SK-N-SH (cell line): ENCODE results near the gene TNS4. TPM values are rescaled to one million over a fixed set of nuclear protein-coding genes. Genes with fewer than 3 reads are reported as not detected.

Experiments
- CTCF ChIA-PET: fragments of 300-600, 350-600 bp; formaldehyde crosslinking; extraction: SDS; loops from one replicate; lab custom pipeline; 2021; lab: Yijun Ruan, JAX
- POLR2A ChIA-PET: fragments of 350-600 bp; sonication (Branson Sonifier 250); formaldehyde crosslinking; extraction: SDS; loops from one replicate; lab custom pipeline; 2020; ENCODE audit warnings: antibody characterized with exemption, inconsistent platforms; lab: Yijun Ruan, JAX
- DNase-seq: peaks from one replicate; pipeline ENCODE4 v3.0.0; 2012
- H2AFZ ChIP-seq: fragments of 200-600 bp; sonication (generic); 2 replicates; pipeline ENCODE4 v1.8.1; 2016; ENCODE audit warnings: antibody characterized with exemption, mild to moderate bottlenecking, low read depth
- H3F3A ChIP-seq: fragments of 200-600 bp; sonication (generic); replicated peaks from 2 replicates; pipeline ENCODE3; 2016; ENCODE audit warnings: antibody characterized with exemption, mild to moderate bottlenecking; ENCODE audit not compliant: insufficient read depth
- H3K27ac ChIP-seq, 2 experiments: fragments of 200-500 bp in 1 of 2; fragments of 200-600 bp in 1 of 2; sonication (Bioruptor generic) in 1 of 2; sonication (generic), shearing (Covaris generic) in 1 of 2; 2 replicates each; pipeline versions ENCODE4 v1.5.1 to v1.6.1; 2014 to 2016; ENCODE audit warnings: low read depth in 2 of 2, inconsistent platforms in 1 of 2, low read length in 1 of 2, mild to moderate bottlenecking in 1 of 2, mixed read lengths in 1 of 2
- H3K27me3 ChIP-seq: fragments of 200-600 bp; sonication (generic), shearing (Covaris generic); 2 replicates; pipeline ENCODE4 v1.6.1; 2016; ENCODE audit warnings: mixed run types; ENCODE audit not compliant: insufficient read depth
- H3K36me3 ChIP-seq, 2 experiments: fragments of 200-500 bp in 1 of 2; fragments of 200-600 bp in 1 of 2; sonication (Bioruptor generic) in 1 of 2; sonication (generic) in 1 of 2; replicated peaks in 1 of 2; 2 replicates each; pipeline versions ENCODE3 to v1.5.1; 2014 to 2016; ENCODE audit warnings: low read length in 1 of 2, mild to moderate bottlenecking in 1 of 2; ENCODE audit not compliant: insufficient read depth in 2 of 2, control insufficient read depth in 1 of 2
- H3K4me1 ChIP-seq, 2 experiments: fragments of 200-500 bp in 1 of 2; fragments of 200-600 bp in 1 of 2; sonication (Bioruptor generic) in 1 of 2; sonication (generic), shearing (Covaris generic) in 1 of 2; 2 replicates each; pipeline versions ENCODE4 v1.5.1 to v1.6.1; 2014 to 2016; ENCODE audit warnings: low read depth in 1 of 2, low read length in 1 of 2, mixed run types in 1 of 2; ENCODE audit not compliant: insufficient read depth in 2 of 2, control insufficient read depth in 1 of 2
- H3K4me2 ChIP-seq: fragments of 200-600 bp; sonication (generic), shearing (Covaris generic); 2 replicates; pipeline ENCODE4 v1.6.1; 2017; ENCODE audit warnings: mixed run types
- H3K4me3 ChIP-seq, 2 experiments: fragments of 200-500 bp in 1 of 2; fragments of 200-600 bp in 1 of 2; sonication (Bioruptor generic) in 1 of 2; sonication (generic), shearing (Covaris generic) in 1 of 2; 2 replicates each; pipeline versions ENCODE4 v1.5.1 to v1.8.1; 2014 to 2016; ENCODE audit warnings: low read depth in 2 of 2, inconsistent platforms in 1 of 2, low read length in 1 of 2, mild to moderate bottlenecking in 1 of 2, mixed read lengths in 1 of 2, moderate library complexity in 1 of 2
- H3K79me2 ChIP-seq: fragments of 200-600 bp; sonication (generic); 2 replicates; pipeline ENCODE4 v1.8.1; 2017; ENCODE audit warnings: mild to moderate bottlenecking; ENCODE audit not compliant: insufficient read depth
- H3K9ac ChIP-seq: fragments of 200-600 bp; sonication (generic); 2 replicates; pipeline ENCODE4 v1.6.1; 2017; ENCODE audit warnings: mixed run types
- H3K9me2 ChIP-seq: fragments of 200-600 bp; sonication (generic); 2 replicates; pipeline ENCODE4 v1.6.1; 2017; ENCODE audit warnings: mixed run types
- H3K9me3 ChIP-seq: fragments of 200-600 bp; sonication (generic); 2 replicates; pipeline ENCODE4 v1.6.1; 2017; ENCODE audit warnings: mixed run types, mild to moderate bottlenecking, moderate library complexity
- H4K20me1 ChIP-seq: fragments of 200-600 bp; sonication (generic); 2 replicates; pipeline ENCODE4 v1.6.1; 2017; ENCODE audit warnings: mild to moderate bottlenecking, mixed run types; ENCODE audit not compliant: insufficient read depth
- CHD2 ChIP-seq: fragments of 150-350 bp; IDR thresholded peaks from 2 replicates; pipeline ENCODE4 v1.6.1; 2018; ENCODE audit warnings: low read length; ENCODE audit not compliant: partially characterized antibody
- CTCF ChIP-seq: fragments of 200-600 bp; sonication (generic); IDR thresholded peaks from 2 replicates; pipeline ENCODE4 v1.6.1; 2017; ENCODE audit warnings: antibody characterized with exemption, mild to moderate bottlenecking, moderate library complexity
- EP300 ChIP-seq, 2 experiments: IDR thresholded peaks; 2 replicates each; pipeline versions ENCODE4 v1.4.0 to v1.6.1; 2012; ENCODE audit warnings: borderline replicate concordance in 1 of 2, low read depth in 1 of 2, low read length in 1 of 2
- EZH2phosphoT487 ChIP-seq: fragments of 200-600 bp; sonication (generic); IDR thresholded peaks from 2 replicates; pipeline ENCODE4 v1.6.1; 2017; ENCODE audit warnings: low read depth, mixed run types, mild to moderate bottlenecking, antibody characterized with exemption, moderate library complexity, borderline replicate concordance
- GABPA ChIP-seq: IDR thresholded peaks from 2 replicates; pipeline ENCODE4 v1.4.0; 2012; ENCODE audit warnings: low read depth, mild to moderate bottlenecking
- JUND ChIP-seq: IDR thresholded peaks from 2 replicates; pipeline ENCODE4 v1.4.0; 2012
- MAX ChIP-seq: IDR thresholded peaks from 2 replicates; pipeline ENCODE4 v1.4.0; 2012; ENCODE audit warnings: low read depth
- NRF1 ChIP-seq: IDR thresholded peaks from 2 replicates; pipeline ENCODE4 v1.6.1; 2012; ENCODE audit warnings: low read depth, mild to moderate bottlenecking, low read length
- POLR2AphosphoS5 ChIP-seq: IDR thresholded peaks from 2 replicates; pipeline ENCODE4 v1.6.1; 2012; ENCODE audit warnings: low read depth, low read length
- RFX5 ChIP-seq: IDR thresholded peaks from 2 replicates; pipeline ENCODE4 v1.6.1; 2012; ENCODE audit warnings: mild to moderate bottlenecking, improper control_type of control experiment, low read length
- RXRA ChIP-seq: IDR thresholded peaks from 2 replicates; pipeline ENCODE4 v1.4.0; 2012; ENCODE audit warnings: low read depth, mild to moderate bottlenecking, borderline replicate concordance
- TCF12 ChIP-seq: IDR thresholded peaks from 2 replicates; pipeline ENCODE4 v1.4.0; 2012
- YY1 ChIP-seq: IDR thresholded peaks from 2 replicates; pipeline ENCODE4 v1.4.0; 2012; ENCODE audit warnings: low read depth, mild to moderate bottlenecking
- ZBTB33 ChIP-seq: IDR thresholded peaks from 2 replicates; pipeline ENCODE4 v1.4.0; 2012; ENCODE audit warnings: low read depth, borderline replicate concordance
- WGBS: methylation state at CpG from one replicate; pipeline ENCODE4 v1.1.6; 2017; ENCODE audit warnings: low lambda C conversion rate; 5-methylcytosine and 5-hydroxymethylcytosine counted together
- polyA plus RNA-seq, 3 experiments: library from polyadenylated mRNA; depleted of rRNA; stranded (reverse); fragments of >200 nt; gene quantifications; 2 replicates each; pipeline ENCODE4 v1.2.3, GENCODE V29; 2012

Gene TNS4
- polyA plus RNA-seq, 1 of the 3 experiments (the other 2 are of a cell fraction) = not detected

GRCh38 chr17:40514013-40514875 is 12.8 kb upstream of the TNS4 start:
- Histone ChIP-seq H3K27ac (no peak overlapping the region), H3F3A (peaks cover 22% of the 10 kb centered on the region), H3K9ac (no peak overlapping the region), H3K36me3 (no peaks in the 10 kb centered on the region), H2AFZ (no peak overlapping the region), H3K4me1 (peaks cover 14 to 35% of the 10 kb centered on the region in 2 experiments; a peak in 3 of 4 replicates), H3K9me2 (no peaks in the 10 kb centered on the region), H3K27me3 (no peaks in the 10 kb centered on the region), H4K20me1 (no peaks in the 10 kb centered on the region), H3K9me3 (no peaks in the 10 kb centered on the region), H3K4me2 (no peak overlapping the region), H3K79me2 (no peaks in the 10 kb centered on the region), H3K4me3 (no peak overlapping the region)
- CTCF ChIA-PET = interaction anchor here (0.7 to 4.3 kb wide), 3 partner anchors 19 to 55 kb away, joined by 3 to 19 read pairs (median 3); no protein-coding TSS in a partner anchor
- POLR2A ChIA-PET = no interaction called here
- no peak for DNase-seq
- WGBS = 90% methylated on average over 7 of the region's 7 CpGs
- TF ChIP-seq NRF1 = no peak
- peak; percentile 7; the same call in 1 of the 2 replicates for TF ChIP-seq TCF12
- TF ChIP-seq POLR2AphosphoS5 = no peak
- TF ChIP-seq CHD2 = no peak
- no peak for TF ChIP-seq RFX5
- TF ChIP-seq EZH2phosphoT487 = no peak

- no peak overlapping the region for H3K9ac ChIP-seq
- WGBS = 76% methylated on average over 11 of the region's 12 CpGs
- H3K27me3 ChIP-seq = no peaks in the 10 kb centered on the region
- H3K4me1 ChIP-seq = peaks cover 10 to 30% of the 10 kb centered on the region in 2 experiments; a peak in 3 of 4 replicates
- H4K20me1 ChIP-seq = no peaks in the 10 kb centered on the region
- peaks cover 5% of the 10 kb centered on the region for H3F3A ChIP-seq
- H2AFZ ChIP-seq = no peak overlapping the region
- no peaks in the 10 kb centered on the region for H3K36me3 ChIP-seq
- no peak for TF ChIP-seq ZBTB33
- no peak for TF ChIP-seq RFX5
- TF ChIP-seq YY1 = no peak
- no peak for TF ChIP-seq GABPA
- no peak for TF ChIP-seq RXRA
- no peak for TF ChIP-seq JUND
- TF ChIP-seq NRF1 = no peak
- no peak for TF ChIP-seq CTCF
- no peak for TF ChIP-seq EP300 (IDR thresholded peaks at IDR 0.05; ENCODE audit: borderline replicate concordance in 1 of 2, low read depth in 1 of 2, low read length in 1 of 2)
- TF ChIP-seq MAX = no peak
- peak overlapping the region in 1 of 2 experiments; percentile 29; a peak in 2 of 4 replicates for H3K27ac ChIP-seq
- H3K79me2 ChIP-seq = no peaks in the 10 kb centered on the region
- no peak overlapping the region for H3K4me3 ChIP-seq
- ChIA-PET CTCF (interaction anchor here (2.0 to 4.3 kb wide), 2 partner anchors 10 to 36 kb away, joined by 6 to 19 read pairs; partner anchors contain the start of gene TNS4), POLR2A (no interaction called here)
- DNase-seq = no peak
- no peaks in the 10 kb centered on the region for H3K9me2 ChIP-seq
- H3K9me3 ChIP-seq = no peaks in the 10 kb centered on the region
- peak overlapping the region; percentile 26; the same call in 1 of the 2 replicates for H3K4me2 ChIP-seq
Measured at GRCh38 chr17:40511667-40512220, 10.3 kb upstream of the TNS4 start.
